SK-N-SH (cell line): ENCODE results near the gene PHF20. TPM values are rescaled to one million over a fixed set of nuclear protein-coding genes. Genes with fewer than 3 reads are reported as not detected.
A peak's percentile ranks its signal among the peaks of the same experiment; 100 is the strongest.

Experiments
- CTCF ChIA-PET: fragments of 300-600, 350-600 bp; formaldehyde crosslinking; extraction: SDS; loops from one replicate; lab custom pipeline; 2021; lab: Yijun Ruan, JAX
- POLR2A ChIA-PET: fragments of 350-600 bp; sonication (Branson Sonifier 250); formaldehyde crosslinking; extraction: SDS; loops from one replicate; lab custom pipeline; 2020; ENCODE audit warnings: antibody characterized with exemption, inconsistent platforms; lab: Yijun Ruan, JAX
- DNase-seq: peaks from one replicate; pipeline ENCODE4 v3.0.0; 2012
- H2AFZ ChIP-seq: fragments of 200-600 bp; sonication (generic); 2 replicates; pipeline ENCODE4 v1.8.1; 2016; ENCODE audit warnings: antibody characterized with exemption, mild to moderate bottlenecking, low read depth
- H3F3A ChIP-seq: fragments of 200-600 bp; sonication (generic); replicated peaks from 2 replicates; pipeline ENCODE3; 2016; ENCODE audit warnings: antibody characterized with exemption, mild to moderate bottlenecking; ENCODE audit not compliant: insufficient read depth
- H3K27ac ChIP-seq, 2 experiments: fragments of 200-500 bp in 1 of 2; fragments of 200-600 bp in 1 of 2; sonication (Bioruptor generic) in 1 of 2; sonication (generic), shearing (Covaris generic) in 1 of 2; 2 replicates each; pipeline versions ENCODE4 v1.5.1 to v1.6.1; 2014 to 2016; ENCODE audit warnings: low read depth in 2 of 2, inconsistent platforms in 1 of 2, low read length in 1 of 2, mild to moderate bottlenecking in 1 of 2, mixed read lengths in 1 of 2
- H3K27me3 ChIP-seq: fragments of 200-600 bp; sonication (generic), shearing (Covaris generic); 2 replicates; pipeline ENCODE4 v1.6.1; 2016; ENCODE audit warnings: mixed run types; ENCODE audit not compliant: insufficient read depth
- H3K36me3 ChIP-seq, 2 experiments: fragments of 200-500 bp in 1 of 2; fragments of 200-600 bp in 1 of 2; sonication (Bioruptor generic) in 1 of 2; sonication (generic) in 1 of 2; replicated peaks in 1 of 2; 2 replicates each; pipeline versions ENCODE3 to v1.5.1; 2014 to 2016; ENCODE audit warnings: low read length in 1 of 2, mild to moderate bottlenecking in 1 of 2; ENCODE audit not compliant: insufficient read depth in 2 of 2, control insufficient read depth in 1 of 2
- H3K4me1 ChIP-seq, 2 experiments: fragments of 200-500 bp in 1 of 2; fragments of 200-600 bp in 1 of 2; sonication (Bioruptor generic) in 1 of 2; sonication (generic), shearing (Covaris generic) in 1 of 2; 2 replicates each; pipeline versions ENCODE4 v1.5.1 to v1.6.1; 2014 to 2016; ENCODE audit warnings: low read depth in 1 of 2, low read length in 1 of 2, mixed run types in 1 of 2; ENCODE audit not compliant: insufficient read depth in 2 of 2, control insufficient read depth in 1 of 2
- H3K4me2 ChIP-seq: fragments of 200-600 bp; sonication (generic), shearing (Covaris generic); 2 replicates; pipeline ENCODE4 v1.6.1; 2017; ENCODE audit warnings: mixed run types
- H3K4me3 ChIP-seq, 2 experiments: fragments of 200-500 bp in 1 of 2; fragments of 200-600 bp in 1 of 2; sonication (Bioruptor generic) in 1 of 2; sonication (generic), shearing (Covaris generic) in 1 of 2; 2 replicates each; pipeline versions ENCODE4 v1.5.1 to v1.8.1; 2014 to 2016; ENCODE audit warnings: low read depth in 2 of 2, inconsistent platforms in 1 of 2, low read length in 1 of 2, mild to moderate bottlenecking in 1 of 2, mixed read lengths in 1 of 2, moderate library complexity in 1 of 2
- H3K79me2 ChIP-seq: fragments of 200-600 bp; sonication (generic); 2 replicates; pipeline ENCODE4 v1.8.1; 2017; ENCODE audit warnings: mild to moderate bottlenecking; ENCODE audit not compliant: insufficient read depth
- H3K9ac ChIP-seq: fragments of 200-600 bp; sonication (generic); 2 replicates; pipeline ENCODE4 v1.6.1; 2017; ENCODE audit warnings: mixed run types
- H3K9me2 ChIP-seq: fragments of 200-600 bp; sonication (generic); 2 replicates; pipeline ENCODE4 v1.6.1; 2017; ENCODE audit warnings: mixed run types
- H3K9me3 ChIP-seq: fragments of 200-600 bp; sonication (generic); 2 replicates; pipeline ENCODE4 v1.6.1; 2017; ENCODE audit warnings: mixed run types, mild to moderate bottlenecking, moderate library complexity
- H4K20me1 ChIP-seq: fragments of 200-600 bp; sonication (generic); 2 replicates; pipeline ENCODE4 v1.6.1; 2017; ENCODE audit warnings: mild to moderate bottlenecking, mixed run types; ENCODE audit not compliant: insufficient read depth
- CHD2 ChIP-seq: fragments of 150-350 bp; IDR thresholded peaks from 2 replicates; pipeline ENCODE4 v1.6.1; 2018; ENCODE audit warnings: low read length; ENCODE audit not compliant: partially characterized antibody
- ELF1 ChIP-seq: IDR thresholded peaks from 2 replicates; pipeline ENCODE4 v1.4.0; 2012
- EP300 ChIP-seq, 2 experiments: IDR thresholded peaks; 2 replicates each; pipeline versions ENCODE4 v1.4.0 to v1.6.1; 2012; ENCODE audit warnings: borderline replicate concordance in 1 of 2, low read depth in 1 of 2, low read length in 1 of 2
- FOSL2 ChIP-seq: IDR thresholded peaks from 2 replicates; pipeline ENCODE4 v1.4.0; 2012; ENCODE audit warnings: low read depth, mild to moderate bottlenecking, moderate library complexity, borderline replicate concordance
- FOXJ3 ChIP-seq: sonication (generic); formaldehyde crosslinking; IDR thresholded peaks from 2 replicates; pipeline ENCODE4 v1.5.1; 2020; ENCODE audit warnings: mild to moderate bottlenecking, missing genetic modification reagents
- RFX5 ChIP-seq: IDR thresholded peaks from 2 replicates; pipeline ENCODE4 v1.6.1; 2012; ENCODE audit warnings: mild to moderate bottlenecking, improper control_type of control experiment, low read length
- SMC3 ChIP-seq: IDR thresholded peaks from 2 replicates; pipeline ENCODE4 v1.6.1; 2012; ENCODE audit warnings: low read depth, low read length, improper control_type of control experiment
- TCF12 ChIP-seq: IDR thresholded peaks from 2 replicates; pipeline ENCODE4 v1.4.0; 2012
- TEAD4 ChIP-seq: IDR thresholded peaks from 2 replicates; pipeline ENCODE4 v1.4.0; 2012; ENCODE audit warnings: mild to moderate bottlenecking, borderline replicate concordance; ENCODE audit not compliant: insufficient read depth
- YY1 ChIP-seq: IDR thresholded peaks from 2 replicates; pipeline ENCODE4 v1.4.0; 2012; ENCODE audit warnings: low read depth, mild to moderate bottlenecking
- ZBTB33 ChIP-seq: IDR thresholded peaks from 2 replicates; pipeline ENCODE4 v1.4.0; 2012; ENCODE audit warnings: low read depth, borderline replicate concordance
- WGBS: methylation state at CpG from one replicate; pipeline ENCODE4 v1.1.6; 2017; ENCODE audit warnings: low lambda C conversion rate; 5-methylcytosine and 5-hydroxymethylcytosine counted together
- polyA plus RNA-seq, 3 experiments: library from polyadenylated mRNA; depleted of rRNA; stranded (reverse); fragments of >200 nt; gene quantifications; 2 replicates each; pipeline ENCODE4 v1.2.3, GENCODE V29; 2012

The PHF20 gene
- polyA plus RNA-seq, 1 of the 3 experiments (the other 2 are of a cell fraction): 23.8 TPM

- no peaks in the 10 kb centered on the region for H3K27me3 ChIP-seq
- peaks cover 0 to 9% of the 10 kb centered on the region in 2 experiments for H3K36me3 ChIP-seq
- no peaks in the 10 kb centered on the region for H4K20me1 ChIP-seq
- peak overlapping the region; percentile 64 for H3K4me2 ChIP-seq
- no peaks in the 10 kb centered on the region for H3K9me3 ChIP-seq
- peak overlapping the region; percentile 79 to 100 for H3K27ac ChIP-seq
- peak overlapping the region; percentile 86 for H3K9ac ChIP-seq
- TF ChIP-seq TEAD4 (no peak), SMC3 (no peak), YY1 (no peak), RFX5 (no peak), ZBTB33 (no peak), FOSL2 (no peak), ELF1 (no peak), EP300 (IDR thresholded peaks at IDR 0.05; ENCODE audit: borderline replicate concordance in 1 of 2, low read depth in 1 of 2, low read length in 1 of 2) (no peak)
- ChIA-PET CTCF (interaction anchor here (0.7 to 5.8 kb wide), 23 partner anchors 9 to 283 kb away, joined by 3 to 40 read pairs (median 4); partner anchors contain the start of genes PHF20, RBM39 and SCAND1), POLR2A (interaction anchor here (1.5 to 1.8 kb wide), 2 partner anchors 70 to 142 kb away, joined by 5 to 15 read pairs; partner anchors contain the start of genes RBM39 and SCAND1)
- H3K4me1 ChIP-seq: peaks cover 19 to 25% of the 10 kb centered on the region in 2 experiments
- WGBS: 3% methylated on average over 1 of the region's 1 CpG
- no peak overlapping the region for H2AFZ ChIP-seq
- H3K79me2 ChIP-seq: peaks cover 66% of the 10 kb centered on the region
- H3K9me2 ChIP-seq: no peaks in the 10 kb centered on the region
- H3K4me3 ChIP-seq: peak overlapping the region; percentile 30 to 50; a peak in 2 of 4 replicates
- peaks cover 40% of the 10 kb centered on the region for H3F3A ChIP-seq
- no peak for DNase-seq
Measured at GRCh38 chr20:35884541-35884865, 112.7 kb downstream of the PHF20 start.

- Histone ChIP-seq H3K79me2 (peaks cover 65% of the 10 kb centered on the region), H3F3A (peaks cover 40% of the 10 kb centered on the region), H3K27me3 (no peaks in the 10 kb centered on the region), H3K9me2 (no peaks in the 10 kb centered on the region), H3K4me3 (no peak overlapping the region), H4K20me1 (no peaks in the 10 kb centered on the region), H3K4me2 (peak overlapping the region; percentile 64), H2AFZ (no peak overlapping the region), H3K27ac (peak overlapping the region; percentile 80 to 100), H3K36me3 (peaks cover 0 to 14% of the 10 kb centered on the region in 2 experiments), H3K4me1 (peaks cover 19 to 25% of the 10 kb centered on the region in 2 experiments), H3K9ac (peak overlapping the region; percentile 86), H3K9me3 (no peaks in the 10 kb centered on the region)
- no peak for DNase-seq
- no peak for TF ChIP-seq CHD2
- no peak for TF ChIP-seq FOXJ3 (CRISPR knock-in tag)
- TF ChIP-seq TCF12: peak; percentile 49
- ChIA-PET CTCF (interaction anchor here (0.7 to 5.8 kb wide), 18 partner anchors 10 to 284 kb away, joined by 3 to 40 read pairs (median 6); partner anchors contain the start of genes PHF20, RBM39 and SCAND1), POLR2A (interaction anchor here (2.4 kb wide), 1 partner anchor 143 kb away, joined by 14 read pairs; the partner anchor contains the start of gene RBM39)
- 13% methylated on average over 1 of the region's 1 CpG for WGBS
Measured at GRCh38 chr20:35885212-35885611, 113.4 kb downstream of the PHF20 start.
